Ovary (tissue), 9 donors: ENCODE results near the gene LRRTM4. TPM values are rescaled to one million over a fixed set of nuclear protein-coding genes. Genes with fewer than 3 reads are reported as not detected.

Source experiments
- DNase-seq, 5 donors: peaks; one replicate each; pipeline ENCODE4 v3.0.0-alpha.2; 2019 to 2020
- H3K27ac ChIP-seq, 2 donors: fragments of 200-600 bp; one replicate each; pipeline versions ENCODE4 v1.5.1 to v1.8.0; 2019 to 2022
- H3K27me3 ChIP-seq: fragments of 200-600 bp; one replicate; pipeline ENCODE4 v1.8.0; 2022
- H3K36me3 ChIP-seq: fragments of 200-600 bp; sonication (generic); one replicate; pipeline ENCODE4 v1.5.1; 2019
- H3K4me1 ChIP-seq: one replicate; pipeline ENCODE4 v1.8.1; 2013; ENCODE audit warnings: mild to moderate bottlenecking, moderate library complexity; ENCODE audit not compliant: insufficient read depth
- H3K4me3 ChIP-seq: fragments of 200-600 bp; sonication (generic); one replicate; pipeline ENCODE4 v1.5.1; 2017
- H3K9me3 ChIP-seq, 2 donors: fragments of 200-600 bp in 1 of 2; sonication (generic) in 1 of 2; one replicate each; pipeline versions ENCODE4 v1.5.1 to v1.8.1; 2013 to 2019; ENCODE audit warnings: mild to moderate bottlenecking in 1 of 2, moderate library complexity in 1 of 2
- CTCF ChIP-seq, 3 donors: fragments of 450-650 bp in 2 of 3; fragments of 200-600 bp in 1 of 3; IDR thresholded peaks; one replicate each; pipeline versions ENCODE4 v1.5.1 to v1.8.0; 2016 to 2022; ENCODE audit warnings: antibody characterized with exemption in 3 of 3, mild to moderate bottlenecking in 1 of 3
- EP300 ChIP-seq: sonication (generic); formaldehyde crosslinking; IDR thresholded peaks from one replicate; pipeline ENCODE4 v1.6.1; 2017; ENCODE audit warnings: antibody characterized with exemption
- POLR2A ChIP-seq: fragments of 450-650 bp; IDR thresholded peaks from one replicate; pipeline ENCODE4 v1.6.1; 2017; ENCODE audit warnings: antibody characterized with exemption, mild to moderate bottlenecking, moderate library complexity
- WGBS, 3 donors: extraction: QIAGEN DNeasy Blood & Tissue Kit in 1 of 3; methylation state at CpG; one replicate each; pipeline versions ENCODE4 v1.1.5 to v1.1.7; 2013 to 2017; 5-methylcytosine and 5-hydroxymethylcytosine counted together
- intact Hi-C, 4 donors: fragments of 100-400 bp; cut with DNase I; formaldehyde crosslinking; loops; one replicate each; pipeline versions ENCODE4 v1.11.0 to v1.15.1; 2022 to 2023
- polyA plus RNA-seq, 2 donors: library from polyadenylated mRNA; stranded (reverse); fragments of 200-250 nt in 1 of 2; fragments of 350-450 nt in 1 of 2; fragmentation: Illumina TruSeq in 1 of 2; extraction: RNeasy Lipid Tissue Mini Kit (QIAGEN cat#74804) in 1 of 2; gene quantifications; one replicate each; pipeline ENCODE4 v1.2.3, GENCODE V29; 2013 to 2014
- total RNA-seq, 7 donors: library from RNA; depleted of rRNA in 2 of 7; stranded (reverse); fragments of >200 nt in 2 of 7; fragmentation: NEBNext Ultra II Directional in 3 of 7; extraction: Animal tissue kit (Norgen Biotek cat#: 25700) in 3 of 7; gene quantifications; one replicate each; pipeline versions ENCODE4 v1.1.0 to v1.2.4, GENCODE V29; 2016 to 2023
- donor health status: DM: no; HTN: no; CAD: no; lungs with moderate emphysema.
- donor health status: DM: no; HTN: no; CAD: no.
- donor health status: Bipolar disorder and iron deficiency.
- donor health status: DM: yes; HTN: yes; CAD: no.
- donor health status: DM: no; HTN: no; CAD: no.
- donor health status: DM: yes; HTN: yes; CAD: no.

The LRRTM4 gene
- total and polyA plus RNA-seq, 9 donors: 0.01 to 2.2 (median 0.71) TPM; not detected in 2

GRCh38 chr2:76946631-76947145, 575.5 kb downstream of the LRRTM4 start:
- Histone ChIP-seq H3K9me3 (no peaks in the 10 kb centered on the region), H3K4me3 (no peak overlapping the region), H3K27me3 (no peaks in the 10 kb centered on the region), H3K36me3 (no peaks in the 10 kb centered on the region), H3K4me1 (no peaks in the 10 kb centered on the region), H3K27ac (no peak overlapping the region)
- intact Hi-C loops: no loop called here
- WGBS, 3 donors: 57 to 62% (median 59%) methylated on average over 2 of the region's 2 CpGs
- TF ChIP-seq CTCF (IDR thresholded peaks at IDR 0.05) (no peak), EP300 (no peak), POLR2A (no peak)
- no peak for DNase-seq

- WGBS, 3 donors: 64 to 83% (median 74%) methylated on average over 3 of the region's 3 CpGs
- no peaks in the 10 kb centered on the region for H3K9me3 ChIP-seq
- intact Hi-C loops: no loop called here
- H3K27me3 ChIP-seq: no peaks in the 10 kb centered on the region
- TF ChIP-seq EP300 (no peak), CTCF (IDR thresholded peaks at IDR 0.05) (no peak), POLR2A (no peak)
- H3K4me1 ChIP-seq: no peaks in the 10 kb centered on the region
- DNase-seq: no peak
- no peaks in the 10 kb centered on the region for H3K36me3 ChIP-seq
- no peak overlapping the region for H3K4me3 ChIP-seq
- no peak overlapping the region for H3K27ac ChIP-seq
These were observed 581.6 kb downstream of the LRRTM4 start for GRCh38 chr2:76940559-76940958.

- Histone ChIP-seq H3K27me3 (no peaks in the 10 kb centered on the region), H3K4me1 (no peaks in the 10 kb centered on the region), H3K4me3 (no peak overlapping the region), H3K27ac (no peak overlapping the region), H3K9me3 (no peaks in the 10 kb centered on the region), H3K36me3 (no peaks in the 10 kb centered on the region)
- no peak for DNase-seq
- TF ChIP-seq CTCF (IDR thresholded peaks at IDR 0.05) (no peak), EP300 (no peak), POLR2A (no peak)
- intact Hi-C loops: no loop called here
These were observed 584.0 kb downstream of the LRRTM4 start for GRCh38 chr2:76938153-76938552.

- intact Hi-C loops: no loop called here
- DNase-seq: no peak
- H3K36me3 ChIP-seq: no peaks in the 10 kb centered on the region
- H3K27me3 ChIP-seq: no peaks in the 10 kb centered on the region
- no peaks in the 10 kb centered on the region for H3K4me1 ChIP-seq
- H3K27ac ChIP-seq: no peak overlapping the region
- 74 to 82% (median 79%) methylated on average over 2 of the region's 2 CpGs for WGBS, 3 donors
- no peak overlapping the region for H3K4me3 ChIP-seq
- no peaks in the 10 kb centered on the region for H3K9me3 ChIP-seq
- no peak for TF ChIP-seq EP300
- TF ChIP-seq POLR2A: no peak
- TF ChIP-seq CTCF (IDR thresholded peaks at IDR 0.05): no peak
These were observed 589.6 kb downstream of the LRRTM4 start for GRCh38 chr2:76932550-76932949.
